PC-9 (cell line): ENCODE measurements around the gene PANX2. TPM values are rescaled to one million over a fixed set of nuclear protein-coding genes. Genes with fewer than 3 reads are reported as not detected.

Source experiments
- BruUV-seq: library from RNA; stranded (reverse); fragments of 400-500 nt; replicated peaks from 2 replicates; lab custom pipeline; 2021; lab: Mats Ljungman, UMichigan
- CTCF ChIA-PET: fragments of 300-600 bp; sonication (Branson Sonifier 250); formaldehyde crosslinking; loops from one replicate; lab custom pipeline; 2022; ENCODE audit warnings: antibody characterized with exemption; lab: Charles Lee
- POLR2A ChIA-PET: fragments of 300-600 bp; sonication (Branson Sonifier 250); formaldehyde crosslinking; loops from one replicate; lab custom pipeline; 2022; ENCODE audit warnings: antibody characterized with exemption; ENCODE audit not compliant: unreplicated experiment; lab: Charles Lee
- DNase-seq, 2 experiments: peaks; one replicate each; pipeline versions ENCODE4 v3.0.0 to v3.0.0-alpha.2; 2015 to 2022; ENCODE audit warnings: mixed read lengths in 1 of 2
- H2AFZ ChIP-seq: fragments of 200-600 bp; sonication (generic); 2 replicates; pipeline ENCODE4 v1.8.1; 2017; ENCODE audit warnings: antibody characterized with exemption
- H3F3A ChIP-seq: fragments of 200-600 bp; sonication (generic); 2 replicates; pipeline ENCODE4 v1.8.1; 2017; ENCODE audit warnings: antibody characterized with exemption, mild to moderate bottlenecking, low read depth; ENCODE audit not compliant: insufficient read depth
- H3K27ac ChIP-seq: fragments of 200-600 bp; sonication (generic); 2 replicates; pipeline ENCODE4 v1.6.1; 2016; ENCODE audit warnings: mixed run types
- H3K27me3 ChIP-seq: fragments of 200-600 bp; sonication (generic); 2 replicates; pipeline ENCODE4 v1.6.1; 2016; ENCODE audit warnings: low read depth, mixed run types; ENCODE audit not compliant: insufficient read depth
- H3K36me3 ChIP-seq: fragments of 200-600 bp; sonication (generic); 2 replicates; pipeline ENCODE4 v1.6.1; 2016; ENCODE audit warnings: low read depth, mixed run types
- H3K4me1 ChIP-seq: fragments of 200-600 bp; sonication (generic); replicated peaks from 2 replicates; pipeline ENCODE4 v1.6.1; 2016; ENCODE audit warnings: mixed run types; ENCODE audit not compliant: insufficient read depth
- H3K4me2 ChIP-seq: fragments of 200-600 bp; sonication (generic); 2 replicates; pipeline ENCODE4 v1.6.1; 2017; ENCODE audit warnings: mixed run types
- H3K4me3 ChIP-seq: fragments of 200-600 bp; sonication (generic); 2 replicates; pipeline ENCODE4 v1.6.1; 2016; ENCODE audit warnings: mixed run types
- H3K79me2 ChIP-seq: fragments of 200-600 bp; sonication (generic); 2 replicates; pipeline ENCODE4 v1.6.1; 2017; ENCODE audit warnings: low read depth, mixed run types
- H3K9me2 ChIP-seq: fragments of 200-600 bp; sonication (generic); 2 replicates; pipeline ENCODE4 v1.8.1; 2017; ENCODE audit warnings: mild to moderate bottlenecking; ENCODE audit not compliant: insufficient read depth
- H3K9me3 ChIP-seq: fragments of 200-600 bp; sonication (generic); 2 replicates; pipeline ENCODE4 v1.8.1; 2016; ENCODE audit warnings: low read depth; ENCODE audit not compliant: insufficient read depth
- H4K20me1 ChIP-seq: fragments of 200-600 bp; sonication (generic); 2 replicates; pipeline ENCODE4 v1.8.1; 2017; ENCODE audit not compliant: insufficient read depth
- EZH2 ChIP-seq: fragments of 200-600 bp; sonication (generic); IDR thresholded peaks from 2 replicates; pipeline ENCODE4 v1.8.0; 2017; ENCODE audit warnings: antibody characterized with exemption, low read depth
- intact Hi-C: fragments of 100-400 bp; cut with micrococcal nuclease; formaldehyde crosslinking; loops from one replicate; pipeline ENCODE4 v1.10.0; 2022; ENCODE audit not compliant: unreplicated experiment
- total RNA-seq: library from RNA; stranded (reverse); gene quantifications from 2 replicates; pipeline ENCODE4 v1.2.3, GENCODE V29; 2021
- TF ChIP-seq, protein P1 (sequence below): fragments of 200-600 bp; sonication (generic); conservative IDR thresholded peaks from 2 replicates; pipeline ENCODE4 v1.6.1; 2017; ENCODE audit warnings: mixed run types, antibody characterized with exemption, mild to moderate bottlenecking, moderate library complexity

The PANX2 gene
- total RNA-seq, 1 experiment from 2014 or later, result 51.7 TPM

GRCh38 chr22:50157709-50158375 lies 12.7 kb upstream of the PANX2 start:
- ChIA-PET CTCF (no interaction called here), POLR2A (interaction anchor here (0.6 to 0.8 kb wide), 4 partner anchors 28 to 436 kb away, joined by 5 to 12 read pairs (median 8); partner anchors contain the start of gene TRABD)
- H4K20me1 ChIP-seq, result no peaks in the 10 kb centered on the region
- intact Hi-C loops, result loop anchor here (1.0 kb wide), 1 partner anchor 9 kb away; no protein-coding TSS in a partner anchor
- peak overlapping the region; percentile 3; the same call in 1 of the 2 replicates for H3K4me2 ChIP-seq
- no TSS peak for BruUV-seq
- no peaks in the 10 kb centered on the region for H3F3A ChIP-seq
- no peaks in the 10 kb centered on the region for H3K36me3 ChIP-seq
- H3K27me3 ChIP-seq, result peaks cover 21% of the 10 kb centered on the region; the same call in 1 of the 2 replicates
- H3K27ac ChIP-seq, result no peak overlapping the region
- no peak overlapping the region for H3K4me3 ChIP-seq
- DNase-seq, result peak in 1 of 2 experiments; percentile 74
- no peaks in the 10 kb centered on the region for H3K9me3 ChIP-seq
- TF ChIP-seq, protein P1, sequence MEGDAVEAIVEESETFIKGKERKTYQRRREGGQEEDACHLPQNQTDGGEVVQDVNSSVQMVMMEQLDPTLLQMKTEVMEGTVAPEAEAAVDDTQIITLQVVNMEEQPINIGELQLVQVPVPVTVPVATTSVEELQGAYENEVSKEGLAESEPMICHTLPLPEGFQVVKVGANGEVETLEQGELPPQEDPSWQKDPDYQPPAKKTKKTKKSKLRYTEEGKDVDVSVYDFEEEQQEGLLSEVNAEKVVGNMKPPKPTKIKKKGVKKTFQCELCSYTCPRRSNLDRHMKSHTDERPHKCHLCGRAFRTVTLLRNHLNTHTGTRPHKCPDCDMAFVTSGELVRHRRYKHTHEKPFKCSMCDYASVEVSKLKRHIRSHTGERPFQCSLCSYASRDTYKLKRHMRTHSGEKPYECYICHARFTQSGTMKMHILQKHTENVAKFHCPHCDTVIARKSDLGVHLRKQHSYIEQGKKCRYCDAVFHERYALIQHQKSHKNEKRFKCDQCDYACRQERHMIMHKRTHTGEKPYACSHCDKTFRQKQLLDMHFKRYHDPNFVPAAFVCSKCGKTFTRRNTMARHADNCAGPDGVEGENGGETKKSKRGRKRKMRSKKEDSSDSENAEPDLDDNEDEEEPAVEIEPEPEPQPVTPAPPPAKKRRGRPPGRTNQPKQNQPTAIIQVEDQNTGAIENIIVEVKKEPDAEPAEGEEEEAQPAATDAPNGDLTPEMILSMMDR, result no peak
- no peak for TF ChIP-seq EZH2
- no peaks in the 10 kb centered on the region for H3K4me1 ChIP-seq
- H3K79me2 ChIP-seq, result no peaks in the 10 kb centered on the region
- no peak overlapping the region for H2AFZ ChIP-seq
- no peaks in the 10 kb centered on the region for H3K9me2 ChIP-seq

DNA sequence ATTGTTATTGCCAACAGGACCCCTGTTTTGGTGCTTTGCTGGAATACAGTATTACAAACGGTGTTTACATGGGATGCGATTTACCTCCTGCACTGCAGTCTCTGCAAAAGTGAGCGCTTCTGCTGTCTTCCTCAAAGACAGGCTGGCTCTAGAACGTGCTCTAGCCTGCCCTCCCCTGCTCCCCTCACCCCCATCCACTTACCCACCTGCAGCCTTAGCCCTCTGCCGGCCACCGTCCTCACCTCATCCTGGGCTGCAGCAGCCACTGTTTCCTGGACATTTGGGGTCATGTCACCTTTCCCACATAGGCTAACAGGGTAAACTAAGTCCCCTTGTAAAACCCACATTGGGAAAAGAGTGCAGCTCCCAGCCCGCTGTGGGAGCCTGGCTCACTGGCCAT lies 9.6 kb upstream of the PANX2 start:
- no peak for DNase-seq
- no peaks in the 10 kb centered on the region for H3F3A ChIP-seq
- H3K4me1 ChIP-seq, result no peaks in the 10 kb centered on the region
- H3K79me2 ChIP-seq, result no peaks in the 10 kb centered on the region
- no TSS peak for BruUV-seq
- CTCF ChIA-PET, result no interaction called here
- no peak overlapping the region for H3K4me3 ChIP-seq
- no peaks in the 10 kb centered on the region for H3K9me2 ChIP-seq
- no peaks in the 10 kb centered on the region for H3K36me3 ChIP-seq
- H3K27ac ChIP-seq, result no peak overlapping the region
- H4K20me1 ChIP-seq, result no peaks in the 10 kb centered on the region
- no peak overlapping the region for H2AFZ ChIP-seq
- no peak for TF ChIP-seq EZH2
- TF ChIP-seq, protein P1, result no peak
- no peak overlapping the region for H3K4me2 ChIP-seq
- intact Hi-C loops, result no loop called here
- POLR2A ChIA-PET, result no interaction called here
- no peaks in the 10 kb centered on the region for H3K9me3 ChIP-seq
- peaks cover 21% of the 10 kb centered on the region; the same call in 1 of the 2 replicates for H3K27me3 ChIP-seq

DNA sequence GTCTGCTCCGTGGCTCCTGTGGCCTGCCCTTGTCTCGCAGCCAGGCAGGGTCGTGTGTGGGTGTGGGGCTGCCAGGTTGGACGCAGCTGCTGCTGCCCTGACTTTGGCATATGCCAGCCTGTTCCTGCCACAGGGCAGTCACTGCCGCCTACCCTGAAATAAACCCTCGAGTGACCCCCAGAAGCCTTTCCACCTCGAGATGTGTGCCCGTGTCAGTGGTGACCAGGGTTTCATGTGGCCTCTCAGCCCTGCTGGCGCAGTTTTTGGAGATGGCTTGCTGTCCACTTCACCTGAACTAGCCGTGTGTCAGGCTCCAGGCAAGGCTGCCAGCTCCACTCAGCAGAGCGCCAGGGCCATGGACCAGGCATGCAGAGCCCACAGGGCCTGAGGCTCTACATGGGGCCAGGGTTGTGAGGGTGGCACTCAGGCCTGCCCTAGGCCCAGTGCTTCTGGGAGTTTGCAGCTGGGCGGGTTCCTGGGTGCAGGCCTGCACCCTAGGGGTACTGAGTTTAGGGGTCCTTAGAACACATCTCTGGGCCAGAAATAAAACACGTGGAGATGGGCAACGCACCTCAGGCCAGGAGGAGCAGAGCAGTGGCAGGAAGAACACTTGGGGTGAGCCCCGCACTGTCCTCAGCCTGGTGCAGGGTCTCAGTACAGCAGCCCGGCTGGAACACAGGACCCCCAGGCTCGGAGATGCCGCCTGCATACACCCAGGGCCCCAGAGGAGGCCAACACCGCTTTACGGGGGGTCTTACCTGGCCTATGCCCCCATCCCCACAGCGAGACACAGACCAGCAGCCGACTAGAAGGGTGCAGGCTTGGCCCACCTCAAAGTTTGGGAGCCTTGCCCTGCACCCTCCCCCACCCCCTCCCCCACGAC lies 8.8 kb upstream of the PANX2 start:
- H3K9me3 ChIP-seq, result no peaks in the 10 kb centered on the region
- no peaks in the 10 kb centered on the region for H3K36me3 ChIP-seq
- H4K20me1 ChIP-seq, result no peaks in the 10 kb centered on the region
- ChIA-PET CTCF (no interaction called here), POLR2A (no interaction called here)
- no peak for DNase-seq
- no peak overlapping the region for H2AFZ ChIP-seq
- H3K27ac ChIP-seq, result no peak overlapping the region
- no peak overlapping the region for H3K4me3 ChIP-seq
- no peaks in the 10 kb centered on the region for H3K79me2 ChIP-seq
- H3K9me2 ChIP-seq, result no peaks in the 10 kb centered on the region
- peaks cover 21% of the 10 kb centered on the region; the same call in 1 of the 2 replicates for H3K27me3 ChIP-seq
- no peak overlapping the region for H3K4me2 ChIP-seq
- intact Hi-C loops, result no loop called here
- no peak for TF ChIP-seq EZH2
- H3F3A ChIP-seq, result no peaks in the 10 kb centered on the region
- no peaks in the 10 kb centered on the region for H3K4me1 ChIP-seq
- BruUV-seq, result no TSS peak
